Epithelial cell of proximal tubule (primary cell): ENCODE data around the gene ACTRT3. TPM values are rescaled to one million over a fixed set of nuclear protein-coding genes. Genes with fewer than 3 reads are reported as not detected.

Source experiments
- DNase-seq: peaks from one replicate; pipeline ENCODE4 v3.0.0-alpha.2; 2011; ENCODE audit warnings: low read depth
- H3K4me3 ChIP-seq: 2 replicates; pipeline ENCODE4 v1.5.1; 2011; ENCODE audit warnings: low read depth, mild to moderate bottlenecking, low read length
- total RNA-seq: library from RNA; depleted of rRNA; stranded (reverse); fragments of >200 nt; gene quantifications from 2 replicates; pipeline ENCODE4 v1.2.3, GENCODE V29; 2015
- TF ChIP-seq, protein P1 (sequence below): conservative IDR thresholded peaks from 2 replicates; pipeline ENCODE4 v1.5.1; 2012; ENCODE audit warnings: low read depth, mild to moderate bottlenecking, low read length

Gene ACTRT3
- total RNA-seq, 1 donor from 2014 or later: 2.6 TPM

DNA sequence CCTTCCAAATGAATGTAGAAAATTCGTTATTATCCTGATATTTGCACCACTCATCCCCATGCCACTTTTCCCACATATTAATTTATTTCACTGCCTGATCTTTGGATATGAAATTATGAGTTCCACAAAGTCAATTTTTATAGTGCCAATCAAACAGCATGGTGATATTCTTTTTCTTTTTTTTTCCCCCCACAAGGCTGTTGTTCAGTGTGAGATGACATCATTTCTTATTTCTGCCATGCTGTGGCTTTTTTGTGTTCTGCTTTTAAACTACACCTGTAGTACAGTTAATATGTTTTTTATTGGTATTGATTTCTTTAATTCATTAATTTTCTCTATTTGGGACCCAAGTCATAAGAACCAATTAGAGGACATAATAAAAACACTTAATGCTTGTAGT is 18.4 kb upstream of the ACTRT3 start:
- TF ChIP-seq, protein P1, sequence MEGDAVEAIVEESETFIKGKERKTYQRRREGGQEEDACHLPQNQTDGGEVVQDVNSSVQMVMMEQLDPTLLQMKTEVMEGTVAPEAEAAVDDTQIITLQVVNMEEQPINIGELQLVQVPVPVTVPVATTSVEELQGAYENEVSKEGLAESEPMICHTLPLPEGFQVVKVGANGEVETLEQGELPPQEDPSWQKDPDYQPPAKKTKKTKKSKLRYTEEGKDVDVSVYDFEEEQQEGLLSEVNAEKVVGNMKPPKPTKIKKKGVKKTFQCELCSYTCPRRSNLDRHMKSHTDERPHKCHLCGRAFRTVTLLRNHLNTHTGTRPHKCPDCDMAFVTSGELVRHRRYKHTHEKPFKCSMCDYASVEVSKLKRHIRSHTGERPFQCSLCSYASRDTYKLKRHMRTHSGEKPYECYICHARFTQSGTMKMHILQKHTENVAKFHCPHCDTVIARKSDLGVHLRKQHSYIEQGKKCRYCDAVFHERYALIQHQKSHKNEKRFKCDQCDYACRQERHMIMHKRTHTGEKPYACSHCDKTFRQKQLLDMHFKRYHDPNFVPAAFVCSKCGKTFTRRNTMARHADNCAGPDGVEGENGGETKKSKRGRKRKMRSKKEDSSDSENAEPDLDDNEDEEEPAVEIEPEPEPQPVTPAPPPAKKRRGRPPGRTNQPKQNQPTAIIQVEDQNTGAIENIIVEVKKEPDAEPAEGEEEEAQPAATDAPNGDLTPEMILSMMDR: no peak
- DNase-seq: no peak
- H3K4me3 ChIP-seq: no peak overlapping the region

DNA sequence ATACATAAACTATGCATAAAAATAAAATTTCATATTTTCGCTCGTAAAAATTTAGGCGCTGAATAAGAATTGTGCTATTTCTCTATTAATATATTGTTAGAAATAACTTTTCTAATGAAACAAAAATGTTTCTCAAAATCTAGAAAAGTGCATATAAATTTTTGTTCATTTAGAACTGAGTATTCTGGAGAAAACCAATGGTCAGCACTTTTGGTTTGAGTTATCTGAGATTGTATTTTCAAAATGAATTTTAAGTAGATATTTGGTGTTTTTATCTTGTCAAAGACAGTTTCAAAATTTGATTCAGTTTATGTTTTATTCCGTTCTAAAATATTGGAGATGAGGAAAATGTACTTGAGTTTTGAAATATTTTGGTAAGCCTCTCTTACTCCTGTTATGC is 17.8 kb upstream of the ACTRT3 start:
- H3K4me3 ChIP-seq: no peak overlapping the region
- TF ChIP-seq, protein P1: no peak
- DNase-seq: no peak

DNA sequence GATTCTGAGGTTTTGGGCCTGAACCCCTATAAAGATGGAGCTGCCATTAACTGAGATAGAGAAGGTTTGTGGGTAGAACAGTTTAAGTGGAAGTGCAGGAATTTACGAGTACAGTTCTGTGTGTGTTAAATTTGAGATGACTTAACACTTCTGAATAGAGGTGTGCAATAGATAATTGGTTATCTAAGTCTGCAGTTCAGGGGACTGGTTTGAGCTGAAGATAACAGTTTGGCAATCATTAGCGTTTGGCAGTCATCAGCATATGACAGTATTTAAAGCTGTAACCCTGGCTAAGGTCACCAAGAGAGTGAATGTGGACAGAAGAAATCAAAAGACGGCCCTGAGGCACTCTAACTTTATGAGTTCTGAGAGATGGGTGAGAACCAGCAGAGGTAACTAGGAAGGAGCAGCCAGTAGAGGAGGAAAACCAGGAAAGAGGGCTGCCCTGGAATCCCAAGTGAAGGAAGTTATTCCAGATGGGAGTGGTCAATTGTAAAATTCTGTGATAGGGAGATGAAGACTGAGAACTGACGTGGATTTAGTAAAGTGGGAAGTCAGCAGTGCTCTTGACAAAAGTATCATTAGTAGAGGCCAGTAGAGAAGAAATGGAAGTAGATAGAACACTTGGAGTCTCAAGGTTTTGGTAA is 12.0 kb upstream of the ACTRT3 start:
- no peak for DNase-seq
- TF ChIP-seq, protein P1: no peak
- no peak overlapping the region for H3K4me3 ChIP-seq

DNA sequence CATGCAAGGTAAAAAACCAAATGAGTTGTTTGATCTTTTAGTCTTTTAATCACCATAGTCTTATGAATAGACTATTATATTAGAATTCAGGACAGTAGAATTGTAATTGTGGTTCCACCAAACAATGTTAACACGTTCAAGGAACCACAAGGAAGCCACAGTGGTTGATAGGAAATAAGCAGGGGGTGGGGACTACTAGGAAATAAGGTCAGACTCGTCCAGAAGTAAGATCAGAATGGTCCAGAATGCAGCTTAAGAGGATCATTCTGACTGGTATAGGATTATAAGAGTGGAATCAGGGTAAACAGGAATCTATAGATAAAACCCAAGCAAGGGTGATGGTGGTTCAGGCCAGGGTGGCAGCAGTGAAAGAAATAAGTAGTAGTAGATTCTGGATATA is 11.4 kb upstream of the ACTRT3 start:
- H3K4me3 ChIP-seq: no peak overlapping the region
- TF ChIP-seq, protein P1: no peak
- DNase-seq: no peak

DNA sequence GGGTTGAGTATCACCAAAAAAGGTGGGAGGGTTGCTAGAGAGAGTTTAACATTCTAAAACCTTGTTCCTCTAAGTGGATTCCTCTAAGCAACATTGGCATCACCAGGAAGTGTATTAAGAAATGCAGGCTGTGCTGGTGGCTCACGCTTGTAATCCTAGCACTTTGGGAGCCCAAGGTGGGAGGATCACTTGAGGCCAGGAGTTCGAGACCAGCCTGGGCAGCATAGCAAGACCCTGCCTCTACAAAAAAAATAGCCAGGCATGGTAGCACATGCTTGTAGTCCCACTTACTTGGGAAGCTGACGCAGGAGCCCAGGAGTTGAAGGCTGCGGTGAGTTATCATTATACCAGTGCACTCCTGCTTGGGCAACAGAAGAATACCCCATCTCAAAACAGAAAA is 8.5 kb upstream of the ACTRT3 start:
- no peak for DNase-seq
- TF ChIP-seq, protein P1: no peak
- no peak overlapping the region for H3K4me3 ChIP-seq

DNA sequence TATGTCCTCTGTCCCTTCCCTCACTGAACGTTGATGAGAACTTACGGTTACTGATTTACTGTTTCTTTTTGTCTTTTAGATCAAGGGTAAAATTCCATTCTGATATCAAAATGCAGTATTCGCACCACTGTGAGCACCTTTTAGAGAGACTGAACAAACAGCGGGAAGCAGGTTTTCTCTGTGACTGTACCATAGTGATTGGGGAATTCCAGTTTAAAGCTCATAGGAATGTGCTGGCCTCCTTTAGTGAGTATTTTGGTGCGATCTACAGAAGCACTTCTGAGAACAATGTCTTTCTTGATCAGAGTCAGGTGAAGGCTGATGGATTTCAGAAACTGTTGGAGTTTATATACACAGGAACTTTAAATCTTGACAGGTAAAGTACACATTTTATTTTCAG is 4.8 kb upstream of the ACTRT3 start:
- H3K4me3 ChIP-seq: peak overlapping the region; percentile 89
- no peak for DNase-seq
- TF ChIP-seq, protein P1: no peak

DNA sequence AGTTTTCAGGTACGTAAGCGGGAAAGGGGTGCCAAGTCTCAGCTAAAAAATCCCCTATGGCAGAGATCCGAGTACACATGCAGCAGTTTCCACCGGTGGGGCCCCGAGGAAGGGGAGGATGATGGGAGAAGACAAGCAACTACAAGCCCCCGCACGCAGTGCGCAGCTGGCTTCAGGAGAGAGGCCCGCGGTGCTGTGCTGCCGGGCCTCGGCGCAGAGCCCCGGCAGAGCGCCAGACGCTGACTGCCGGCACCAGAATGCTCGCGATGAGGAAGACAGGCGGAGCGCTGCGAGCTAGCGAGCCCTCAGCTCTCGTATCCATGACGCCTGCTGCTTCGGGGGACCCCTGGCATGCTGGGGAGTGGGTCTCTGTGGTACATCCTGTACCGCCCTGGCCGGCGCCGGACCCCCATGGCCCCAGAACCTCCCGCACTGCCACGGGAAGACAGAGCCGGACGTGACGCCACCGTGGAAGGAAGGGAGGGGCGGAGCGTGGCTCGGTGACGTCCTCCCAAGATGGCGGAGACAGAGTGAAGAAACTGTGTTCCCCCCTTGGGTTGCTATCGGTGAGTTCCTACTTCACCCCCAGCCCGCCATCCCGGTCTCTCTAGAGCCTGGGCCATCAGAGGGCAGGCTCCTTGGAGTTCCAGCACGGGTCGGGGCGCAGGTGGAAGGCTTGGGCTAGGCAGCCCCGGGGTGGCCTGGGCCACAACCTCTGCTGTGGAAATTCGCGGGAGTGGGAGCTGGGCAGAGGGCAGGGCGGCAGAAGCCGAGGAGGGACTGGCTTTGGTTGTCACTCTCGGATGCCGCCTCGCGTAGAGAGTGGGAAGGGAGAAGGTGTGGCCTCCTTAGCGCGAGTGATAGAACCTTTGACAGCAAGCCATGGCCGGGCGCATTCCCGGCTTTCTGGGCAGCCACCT is 3.8 kb upstream of the ACTRT3 start, which contains the start of gene MYNN:
Gene MYNN, plus strand, starts transcription at position 500 of the 920 bp plus-strand sequence. CDS start 900 bp downstream, outside the sequence.
- no peak for DNase-seq
- TF ChIP-seq, protein P1: no peak
- H3K4me3 ChIP-seq: peak within 1 kb of the TSS; percentile 89
